HepG2 (cell line): ENCODE measurements around the gene PDZD7. TPM values are rescaled to one million over a fixed set of nuclear protein-coding genes. Genes with fewer than 3 reads are reported as not detected.

Experiments used
- AGO1 ChIP-seq: fragments of 200-400 bp; formaldehyde crosslinking; IDR thresholded peaks from 2 replicates; pipeline ENCODE4 v1.6.1; 2017; ENCODE audit warnings: mild to moderate bottlenecking, low read depth, low read length, moderate library complexity; ENCODE audit not compliant: poor library complexity, severe bottlenecking
- ARID2 ChIP-seq: sonication (generic); formaldehyde crosslinking; IDR thresholded peaks from 2 replicates; pipeline ENCODE4 v1.8.1; 2022; ENCODE audit warnings: mild to moderate bottlenecking, missing genetic modification reagents, borderline replicate concordance
- BHLHE40 ChIP-seq: IDR thresholded peaks from 2 replicates; pipeline ENCODE4 v1.6.1; 2011; ENCODE audit warnings: low read length, improper control_type of control experiment
- CEBPG ChIP-seq: IDR thresholded peaks from 2 replicates; pipeline ENCODE4 v1.6.1; 2016
- CHD2 ChIP-seq: IDR thresholded peaks from 2 replicates; pipeline ENCODE4 v1.6.1; 2011; ENCODE audit warnings: low read depth, low read length, improper control_type of control experiment
- ETV5 ChIP-seq: IDR thresholded peaks from 2 replicates; pipeline ENCODE4 v1.6.1; 2018; ENCODE audit warnings: missing biosample characterization, missing genetic modification reagents, inconsistent platforms, borderline replicate concordance
- FOXK2 ChIP-seq: fragments of 450-650 bp; IDR thresholded peaks from 2 replicates; pipeline ENCODE4 v1.6.1; 2016
- HES4 ChIP-seq: sonication (generic); formaldehyde crosslinking; IDR thresholded peaks from 2 replicates; pipeline ENCODE4 v1.9.0; 2021; ENCODE audit warnings: mild to moderate bottlenecking, missing genetic modification reagents, borderline replicate concordance
- HHEX ChIP-seq: IDR thresholded peaks from 2 replicates; pipeline ENCODE4 v1.6.1; 2016; ENCODE audit warnings: control low read depth
- HMG20A ChIP-seq: IDR thresholded peaks from 2 replicates; pipeline ENCODE4 v1.6.1; 2016; ENCODE audit warnings: borderline replicate concordance
- HOXA3 ChIP-seq: sonication (generic); formaldehyde crosslinking; IDR thresholded peaks from 2 replicates; pipeline ENCODE4 v1.5.0; 2020; ENCODE audit warnings: missing genetic modification reagents
- LCORL ChIP-seq, 2 experiments: fragments of 450-650 bp in 1 of 2; sonication (generic) in 1 of 2; formaldehyde crosslinking in 1 of 2; IDR thresholded peaks; 2 replicates each; pipeline versions ENCODE4 v1.5.0 to v1.6.1; 2017 to 2020; ENCODE audit warnings: antibody characterized with exemption in 1 of 2, missing genetic modification reagents in 1 of 2
- SIN3A ChIP-seq: IDR thresholded peaks from 2 replicates; pipeline ENCODE4 v1.6.1; 2011; ENCODE audit warnings: low read depth, mild to moderate bottlenecking, control low read depth, low read length, borderline replicate concordance
- SSRP1 ChIP-seq: IDR thresholded peaks from 2 replicates; pipeline ENCODE4 v1.6.1; 2016; ENCODE audit warnings: control low read depth
- ZFP90 ChIP-seq: sonication (generic); formaldehyde crosslinking; IDR thresholded peaks from 2 replicates; pipeline ENCODE4 v1.8.0; 2022; ENCODE audit warnings: missing genetic modification reagents, mild to moderate bottlenecking, inconsistent platforms, borderline replicate concordance
- ZNF205 ChIP-seq: IDR thresholded peaks from 2 replicates; pipeline ENCODE4 v1.6.1; 2018; ENCODE audit warnings: missing biosample characterization, missing genetic modification reagents
- ZNF337 ChIP-seq: sonication (generic); formaldehyde crosslinking; IDR thresholded peaks from 2 replicates; pipeline ENCODE4 v1.5.1; 2020; ENCODE audit warnings: missing genetic modification reagents, low read depth, mild to moderate bottlenecking, borderline replicate concordance
- ZNF431 ChIP-seq: sonication (generic); formaldehyde crosslinking; IDR thresholded peaks from 2 replicates; pipeline ENCODE4 v1.9.0; 2022; ENCODE audit warnings: missing genetic modification reagents, low read depth, mild to moderate bottlenecking, borderline replicate concordance
- polyA plus RNA-seq, 8 experiments: library from polyadenylated mRNA; depleted of rRNA in 3 of 8; stranded (reverse) in 7 of 8; unstranded in 1 of 8; fragments of >200 nt; fragmentation: Illumina TruSeq in 4 of 8; extraction: Trizol in 4 of 8; gene quantifications; 2 replicates each; pipeline versions ENCODE4 v1.2.1 to v1.2.3, GENCODE V29; 2011 to 2016; ENCODE audit warnings: low read depth in 4 of 8, missing spikeins in 1 of 8, mixed read lengths in 1 of 8; ENCODE audit not compliant: insufficient read depth in 1 of 8
- total RNA-seq, 5 experiments: library from RNA; depleted of rRNA; stranded (reverse); fragments of >200 nt; fragmentation: Illumina TruSeq; extraction: Trizol; gene quantifications; 2 replicates each; pipeline ENCODE4 v1.2.3, GENCODE V29; 2016; ENCODE audit warnings: low read depth in 1 of 5
- TF ChIP-seq, protein P1 (sequence below): sonication (generic); formaldehyde crosslinking; IDR thresholded peaks from 2 replicates; pipeline ENCODE4 v1.9.0; 2021; ENCODE audit warnings: mild to moderate bottlenecking, missing genetic modification reagents
- TF ChIP-seq, protein P2 (sequence below): sonication (generic); formaldehyde crosslinking; IDR thresholded peaks from 2 replicates; pipeline ENCODE4 v1.8.0; 2022; ENCODE audit warnings: missing genetic modification reagents, mild to moderate bottlenecking, moderate library complexity, borderline replicate concordance

The PDZD7 gene
- total and polyA plus RNA-seq, 2 of the 13 experiments (the other 11 are each of a cell fraction or from before 2014, with no cell fraction given) = 0.58 to 0.73 TPM

GRCh38 chr10:100970914-100971811 lies 59.8 kb downstream of the PDZD7 start (continued):
- TF ChIP-seq, protein P1, sequence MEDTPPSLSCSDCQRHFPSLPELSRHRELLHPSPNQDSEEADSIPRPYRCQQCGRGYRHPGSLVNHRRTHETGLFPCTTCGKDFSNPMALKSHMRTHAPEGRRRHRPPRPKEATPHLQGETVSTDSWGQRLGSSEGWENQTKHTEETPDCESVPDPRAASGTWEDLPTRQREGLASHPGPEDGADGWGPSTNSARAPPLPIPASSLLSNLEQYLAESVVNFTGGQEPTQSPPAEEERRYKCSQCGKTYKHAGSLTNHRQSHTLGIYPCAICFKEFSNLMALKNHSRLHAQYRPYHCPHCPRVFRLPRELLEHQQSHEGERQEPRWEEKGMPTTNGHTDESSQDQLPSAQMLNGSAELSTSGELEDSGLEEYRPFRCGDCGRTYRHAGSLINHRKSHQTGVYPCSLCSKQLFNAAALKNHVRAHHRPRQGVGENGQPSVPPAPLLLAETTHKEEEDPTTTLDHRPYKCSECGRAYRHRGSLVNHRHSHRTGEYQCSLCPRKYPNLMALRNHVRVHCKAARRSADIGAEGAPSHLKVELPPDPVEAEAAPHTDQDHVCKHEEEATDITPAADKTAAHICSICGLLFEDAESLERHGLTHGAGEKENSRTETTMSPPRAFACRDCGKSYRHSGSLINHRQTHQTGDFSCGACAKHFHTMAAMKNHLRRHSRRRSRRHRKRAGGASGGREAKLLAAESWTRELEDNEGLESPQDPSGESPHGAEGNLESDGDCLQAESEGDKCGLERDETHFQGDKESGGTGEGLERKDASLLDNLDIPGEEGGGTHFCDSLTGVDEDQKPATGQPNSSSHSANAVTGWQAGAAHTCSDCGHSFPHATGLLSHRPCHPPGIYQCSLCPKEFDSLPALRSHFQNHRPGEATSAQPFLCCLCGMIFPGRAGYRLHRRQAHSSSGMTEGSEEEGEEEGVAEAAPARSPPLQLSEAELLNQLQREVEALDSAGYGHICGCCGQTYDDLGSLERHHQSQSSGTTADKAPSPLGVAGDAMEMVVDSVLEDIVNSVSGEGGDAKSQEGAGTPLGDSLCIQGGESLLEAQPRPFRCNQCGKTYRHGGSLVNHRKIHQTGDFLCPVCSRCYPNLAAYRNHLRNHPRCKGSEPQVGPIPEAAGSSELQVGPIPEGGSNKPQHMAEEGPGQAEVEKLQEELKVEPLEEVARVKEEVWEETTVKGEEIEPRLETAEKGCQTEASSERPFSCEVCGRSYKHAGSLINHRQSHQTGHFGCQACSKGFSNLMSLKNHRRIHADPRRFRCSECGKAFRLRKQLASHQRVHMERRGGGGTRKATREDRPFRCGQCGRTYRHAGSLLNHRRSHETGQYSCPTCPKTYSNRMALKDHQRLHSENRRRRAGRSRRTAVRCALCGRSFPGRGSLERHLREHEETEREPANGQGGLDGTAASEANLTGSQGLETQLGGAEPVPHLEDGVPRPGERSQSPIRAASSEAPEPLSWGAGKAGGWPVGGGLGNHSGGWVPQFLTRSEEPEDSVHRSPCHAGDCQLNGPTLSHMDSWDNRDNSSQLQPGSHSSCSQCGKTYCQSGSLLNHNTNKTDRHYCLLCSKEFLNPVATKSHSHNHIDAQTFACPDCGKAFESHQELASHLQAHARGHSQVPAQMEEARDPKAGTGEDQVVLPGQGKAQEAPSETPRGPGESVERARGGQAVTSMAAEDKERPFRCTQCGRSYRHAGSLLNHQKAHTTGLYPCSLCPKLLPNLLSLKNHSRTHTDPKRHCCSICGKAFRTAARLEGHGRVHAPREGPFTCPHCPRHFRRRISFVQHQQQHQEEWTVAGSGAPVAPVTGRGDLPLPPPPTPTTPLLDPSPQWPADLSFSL (CRISPR knock-in tag) = peak; percentile 43; the same call in 1 of the 2 replicates
- no peak for TF ChIP-seq HES4
- TF ChIP-seq ZNF431 (CRISPR knock-in tag) = peak; percentile 94; the same call in 1 of the 2 replicates
- TF ChIP-seq LCORL (IDR thresholded peaks at IDR 0.05) = peak; percentile 86
- peak; percentile 100 for TF ChIP-seq LCORL (CRISPR knock-in tag; IDR thresholded peaks at IDR 0.05)
- TF ChIP-seq ETV5 (CRISPR knock-in tag) = peak; percentile 95
- 0 out of 2 replicates have a peak, but pooled peaks have one; percentile 41 for TF ChIP-seq ZNF337 (CRISPR knock-in tag)
- TF ChIP-seq SSRP1 (CRISPR knock-in tag) = peak; percentile 77; the same call in 1 of the 2 replicates
- TF ChIP-seq HMG20A (CRISPR knock-in tag) = peak; percentile 95; the same call in 1 of the 2 replicates
- 0 out of 2 replicates have a peak, but pooled peaks have one; percentile 22 for TF ChIP-seq ARID2
- no peak for TF ChIP-seq CEBPG (CRISPR knock-in tag)
- TF ChIP-seq, protein P2, sequence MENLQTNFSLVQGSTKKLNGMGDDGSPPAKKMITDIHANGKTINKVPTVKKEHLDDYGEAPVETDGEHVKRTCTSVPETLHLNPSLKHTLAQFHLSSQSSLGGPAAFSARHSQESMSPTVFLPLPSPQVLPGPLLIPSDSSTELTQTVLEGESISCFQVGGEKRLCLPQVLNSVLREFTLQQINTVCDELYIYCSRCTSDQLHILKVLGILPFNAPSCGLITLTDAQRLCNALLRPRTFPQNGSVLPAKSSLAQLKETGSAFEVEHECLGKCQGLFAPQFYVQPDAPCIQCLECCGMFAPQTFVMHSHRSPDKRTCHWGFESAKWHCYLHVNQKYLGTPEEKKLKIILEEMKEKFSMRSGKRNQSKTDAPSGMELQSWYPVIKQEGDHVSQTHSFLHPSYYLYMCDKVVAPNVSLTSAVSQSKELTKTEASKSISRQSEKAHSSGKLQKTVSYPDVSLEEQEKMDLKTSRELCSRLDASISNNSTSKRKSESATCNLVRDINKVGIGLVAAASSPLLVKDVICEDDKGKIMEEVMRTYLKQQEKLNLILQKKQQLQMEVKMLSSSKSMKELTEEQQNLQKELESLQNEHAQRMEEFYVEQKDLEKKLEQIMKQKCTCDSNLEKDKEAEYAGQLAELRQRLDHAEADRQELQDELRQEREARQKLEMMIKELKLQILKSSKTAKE (CRISPR knock-in tag) = peak; percentile 93
- no peak; the same call in 1 of the 2 replicates for TF ChIP-seq ZFP90 (CRISPR knock-in tag)
- TF ChIP-seq BHLHE40 = no peak
- peak; percentile 54; the same call in 1 of the 2 replicates for TF ChIP-seq SIN3A
- TF ChIP-seq ZNF205 (CRISPR knock-in tag) = peak; percentile 81
- TF ChIP-seq FOXK2 = peak; percentile 80; the same call in 1 of the 2 replicates
- TF ChIP-seq HOXA3 (CRISPR knock-in tag) = peak; percentile 82
- TF ChIP-seq HHEX = peak; percentile 60; the same call in 1 of the 2 replicates
- TF ChIP-seq CHD2 = no peak
- no peak for TF ChIP-seq AGO1
